ENCODE measurements around the gene S100P.
"Not testable (repeated sequence)": the region's sequence is repeated elsewhere in the genome, so short reads cannot be mapped to it uniquely, and the experiment has no call there.

The S100P gene

GRCh38 chr4:6693231-6694176, at the start of gene S100P:
TSS of gene S100P (plus strand) at chr4:6693878. CDS start at chr4:6693933, 55 bp downstream.
- no peaks in the 10 kb centered on the region for H3K9me3 Mint-ChIP-seq
- peak within 1 kb of the TSS; percentile 74 for H3K4me3 Mint-ChIP-seq
- no peaks in the 10 kb centered on the region for H3K27me3 Mint-ChIP-seq (ENCODE audit: low read depth)
- peak within 1 kb of the TSS; percentile 97 for H3K27ac Mint-ChIP-seq
- peaks cover 25% of the 10 kb centered on the region for H3K36me3 Mint-ChIP-seq (ENCODE audit: low read depth)
- peaks cover 78% of the 10 kb centered on the region for H3K4me1 Mint-ChIP-seq (ENCODE audit: low read depth)
- DNase-seq (ENCODE audit: low spot score) = no peak

GRCh38 chr4:6644792-6645530, 48.7 kb upstream of the S100P start:
- no peak overlapping the region for H3K27ac Mint-ChIP-seq
- H3K4me3 Mint-ChIP-seq = no peak overlapping the region
- H3K27me3 Mint-ChIP-seq (ENCODE audit: low read depth) = no peaks in the 10 kb centered on the region
- H3K36me3 Mint-ChIP-seq (ENCODE audit: low read depth) = peaks cover 36% of the 10 kb centered on the region
- DNase-seq (ENCODE audit: low spot score) = no peak
- H3K4me1 Mint-ChIP-seq (ENCODE audit: low read depth) = peaks cover 12% of the 10 kb centered on the region
- H3K9me3 Mint-ChIP-seq = no peaks in the 10 kb centered on the region

GRCh38 chr4:6647169-6647568, 46.5 kb upstream of the S100P start:
- Mint-ChIP-seq H3K4me1 (ENCODE audit: low read depth) (peaks cover 4% of the 10 kb centered on the region), H3K36me3 (ENCODE audit: low read depth) (peaks cover 15% of the 10 kb centered on the region), H3K27me3 (ENCODE audit: low read depth) (no peaks in the 10 kb centered on the region), H3K27ac (no peak overlapping the region), H3K9me3 (no peaks in the 10 kb centered on the region), H3K4me3 (no peak overlapping the region)
- DNase-seq (ENCODE audit: low spot score) = no peak

GRCh38 chr4:6647582-6648230, 46.0 kb upstream of the S100P start:
- Mint-ChIP-seq H3K27me3 (ENCODE audit: low read depth) (no peaks in the 10 kb centered on the region), H3K4me1 (ENCODE audit: low read depth) (peaks cover 3% of the 10 kb centered on the region), H3K36me3 (ENCODE audit: low read depth) (peaks cover 10% of the 10 kb centered on the region), H3K27ac (no peak overlapping the region), H3K4me3 (no peak overlapping the region), H3K9me3 (no peaks in the 10 kb centered on the region)
- no peak for DNase-seq (ENCODE audit: low spot score)

GRCh38 chr4:6649216-6649615, 44.5 kb upstream of the S100P start:
- DNase-seq (ENCODE audit: low spot score) = no peak
- H3K4me1 Mint-ChIP-seq (ENCODE audit: low read depth) = no peaks in the 10 kb centered on the region
- no peak overlapping the region for H3K4me3 Mint-ChIP-seq
- peaks cover 1% of the 10 kb centered on the region for H3K36me3 Mint-ChIP-seq (ENCODE audit: low read depth)
- H3K9me3 Mint-ChIP-seq = peaks cover 2% of the 10 kb centered on the region
- no peak overlapping the region for H3K27ac Mint-ChIP-seq
- H3K27me3 Mint-ChIP-seq (ENCODE audit: low read depth) = peaks cover 1% of the 10 kb centered on the region

GRCh38 chr4:6654211-6654610, 39.5 kb upstream of the S100P start:
- H3K27ac Mint-ChIP-seq; H3K9me3 Mint-ChIP-seq; H3K27me3 Mint-ChIP-seq (ENCODE audit: low read depth); DNase-seq (ENCODE audit: low spot score); H3K4me3 Mint-ChIP-seq; H3K36me3 Mint-ChIP-seq (ENCODE audit: low read depth); H3K4me1 Mint-ChIP-seq (ENCODE audit: low read depth): not testable (repeated sequence)

GRCh38 chr4:6655291-6655690, 38.4 kb upstream of the S100P start:
- H3K27ac Mint-ChIP-seq; H3K4me3 Mint-ChIP-seq; H3K4me1 Mint-ChIP-seq (ENCODE audit: low read depth); DNase-seq (ENCODE audit: low spot score); H3K36me3 Mint-ChIP-seq (ENCODE audit: low read depth); H3K9me3 Mint-ChIP-seq: not testable (repeated sequence)
- H3K27me3 Mint-ChIP-seq (ENCODE audit: low read depth) = peaks cover 17% of the 10 kb centered on the region

- Mint-ChIP-seq H3K36me3 (ENCODE audit: low read depth) (no peaks in the 10 kb centered on the region), H3K9me3 (peaks cover 4% of the 10 kb centered on the region), H3K4me3 (no peak overlapping the region), H3K27ac (no peak overlapping the region), H3K4me1 (ENCODE audit: low read depth) (peaks cover 2% of the 10 kb centered on the region), H3K27me3 (ENCODE audit: low read depth) (peaks cover 21% of the 10 kb centered on the region)
- no peak for DNase-seq (ENCODE audit: low spot score)
Observed at GRCh38 chr4:6655924-6656323, 37.8 kb upstream of the S100P start.

GRCh38 chr4:6657242-6658208, 36.2 kb upstream of the S100P start:
- Mint-ChIP-seq H3K4me3 (no peak overlapping the region), H3K27ac (no peak overlapping the region)

GRCh38 chr4:6658209-6658595, 35.5 kb upstream of the S100P start:
- peaks cover 41% of the 10 kb centered on the region for H3K27me3 Mint-ChIP-seq (ENCODE audit: low read depth)
- no peak overlapping the region for H3K27ac Mint-ChIP-seq
- H3K4me3 Mint-ChIP-seq = peak overlapping the region; percentile 38
- no peak for DNase-seq (ENCODE audit: low spot score)
- H3K36me3 Mint-ChIP-seq (ENCODE audit: low read depth) = no peaks in the 10 kb centered on the region
- peaks cover 2% of the 10 kb centered on the region for H3K4me1 Mint-ChIP-seq (ENCODE audit: low read depth)
- peaks cover 4% of the 10 kb centered on the region for H3K9me3 Mint-ChIP-seq

More at GRCh38 chr4:6657242-6658208, 36.2 kb upstream of the S100P start:
- Mint-ChIP-seq H3K36me3 (ENCODE audit: low read depth) (no peaks in the 10 kb centered on the region), H3K4me1 (ENCODE audit: low read depth) (peaks cover 2% of the 10 kb centered on the region), H3K27me3 (ENCODE audit: low read depth) (peaks cover 34% of the 10 kb centered on the region), H3K9me3 (peaks cover 4% of the 10 kb centered on the region)
- DNase-seq (ENCODE audit: low spot score) = no peak

- Mint-ChIP-seq H3K27me3 (ENCODE audit: low read depth) (peaks cover 45% of the 10 kb centered on the region), H3K9me3 (peaks cover 4% of the 10 kb centered on the region), H3K4me1 (ENCODE audit: low read depth) (peaks cover 2% of the 10 kb centered on the region), H3K4me3 (peak overlapping the region; percentile 57), H3K36me3 (ENCODE audit: low read depth) (no peaks in the 10 kb centered on the region), H3K27ac (no peak overlapping the region)
- DNase-seq (ENCODE audit: low spot score) = peak; percentile 43
Observed at GRCh38 chr4:6658597-6659075, 35.0 kb upstream of the S100P start.

GRCh38 chr4:6659897-6660296, 33.8 kb upstream of the S100P start:
- H3K27me3 Mint-ChIP-seq (ENCODE audit: low read depth) = peaks cover 47% of the 10 kb centered on the region
- no peak overlapping the region for H3K27ac Mint-ChIP-seq
- no peak for DNase-seq (ENCODE audit: low spot score)
- H3K36me3 Mint-ChIP-seq (ENCODE audit: low read depth) = no peaks in the 10 kb centered on the region
- H3K4me3 Mint-ChIP-seq = no peak overlapping the region
- H3K9me3 Mint-ChIP-seq = no peaks in the 10 kb centered on the region
- H3K4me1 Mint-ChIP-seq (ENCODE audit: low read depth) = peaks cover 2% of the 10 kb centered on the region

GRCh38 chr4:6660430-6660829, 33.2 kb upstream of the S100P start:
- Mint-ChIP-seq H3K9me3 (no peaks in the 10 kb centered on the region), H3K4me1 (ENCODE audit: low read depth) (peaks cover 2% of the 10 kb centered on the region), H3K27ac (no peak overlapping the region), H3K27me3 (ENCODE audit: low read depth) (peaks cover 47% of the 10 kb centered on the region), H3K36me3 (ENCODE audit: low read depth) (no peaks in the 10 kb centered on the region), H3K4me3 (no peak overlapping the region)
- no peak for DNase-seq (ENCODE audit: low spot score)
